ENCODE measurements around the gene PCDHA11.
"Not testable (repeated sequence)": the region's sequence is repeated elsewhere in the genome, so short reads cannot be mapped to it uniquely, and the experiment has no call there.

The PCDHA11 gene

GRCh38 chr5:140849831-140850634 lies 18.7 kb upstream of the PCDHA11 start:
- in situ Hi-C loops (cut with MboI; ENCODE audit: low sequenced_read_pairs) = not testable (repeated sequence)

GRCh38 chr5:140855772-140856674 lies 12.7 kb upstream of the PCDHA11 start, which contains the start of gene PCDHA10:
PCDHA10 (plus strand) TSS chr5:140855897; CDS start chr5:140856049, 152 bp downstream.
- in situ Hi-C loops (cut with MboI; ENCODE audit: low sequenced_read_pairs) = no loop called here

- in situ Hi-C loops (cut with MboI; ENCODE audit: low sequenced_read_pairs) = no loop called here
Observed at GRCh38 chr5:140857177-140857986, 11.4 kb upstream of the PCDHA11 start.

- in situ Hi-C loops (cut with MboI; ENCODE audit: low sequenced_read_pairs) = no loop called here
Observed at GRCh38 chr5:140857987-140858240, 10.8 kb upstream of the PCDHA11 start.

- in situ Hi-C loops (cut with MboI; ENCODE audit: low sequenced_read_pairs) = no loop called here
Observed at GRCh38 chr5:140862441-140863295, 6.1 kb upstream of the PCDHA11 start.

- in situ Hi-C loops (cut with MboI; ENCODE audit: low sequenced_read_pairs) = no loop called here
Observed at GRCh38 chr5:140869555-140869886, 764 bp downstream of the PCDHA11 start.

GRCh38 chr5:140870221-140871201 lies 1.8 kb downstream of the PCDHA11 start:
- in situ Hi-C loops (cut with MboI; ENCODE audit: low sequenced_read_pairs) = no loop called here

GRCh38 chr5:140875085-140876065 lies 6.6 kb downstream of the PCDHA11 start, which contains the start of gene PCDHA12:
PCDHA12 (plus strand) TSS chr5:140875308; CDS start chr5:140875473, 165 bp downstream.
- in situ Hi-C loops (cut with MboI; ENCODE audit: low sequenced_read_pairs) = no loop called here

- in situ Hi-C loops (cut with MboI; ENCODE audit: low sequenced_read_pairs) = not testable (repeated sequence)
Observed at GRCh38 chr5:140876541-140877261, 7.9 kb downstream of the PCDHA11 start.

GRCh38 chr5:140877262-140877581 lies 8.5 kb downstream of the PCDHA11 start:
- in situ Hi-C loops (cut with MboI; ENCODE audit: low sequenced_read_pairs) = no loop called here

GRCh38 chr5:140881889-140882590 lies 13.3 kb downstream of the PCDHA11 start, which contains the start of gene PCDHA13:
PCDHA13 (plus strand) TSS chr5:140882124; CDS start chr5:140882269, 145 bp downstream.
- in situ Hi-C loops (cut with MboI; ENCODE audit: low sequenced_read_pairs) = no loop called here

- in situ Hi-C loops (cut with MboI; ENCODE audit: low sequenced_read_pairs) = no loop called here
Observed at GRCh38 chr5:140882591-140882899, 13.8 kb downstream of the PCDHA11 start.

GRCh38 chr5:140883373-140883772 lies 14.6 kb downstream of the PCDHA11 start:
- in situ Hi-C loops (cut with MboI; ENCODE audit: low sequenced_read_pairs) = no loop called here

GRCh38 chr5:140883927-140884697 lies 15.4 kb downstream of the PCDHA11 start:
- in situ Hi-C loops (cut with MboI; ENCODE audit: low sequenced_read_pairs) = no loop called here

- in situ Hi-C loops (cut with MboI; ENCODE audit: low sequenced_read_pairs) = no loop called here
Observed at GRCh38 chr5:140916325-140916724, 47.6 kb downstream of the PCDHA11 start.
